ENCODE results near the gene RPL18.
"Not testable (repeated sequence)": the region's sequence is repeated elsewhere in the genome, so short reads cannot be mapped to it uniquely, and the experiment has no call there.

The RPL18 gene

DNA sequence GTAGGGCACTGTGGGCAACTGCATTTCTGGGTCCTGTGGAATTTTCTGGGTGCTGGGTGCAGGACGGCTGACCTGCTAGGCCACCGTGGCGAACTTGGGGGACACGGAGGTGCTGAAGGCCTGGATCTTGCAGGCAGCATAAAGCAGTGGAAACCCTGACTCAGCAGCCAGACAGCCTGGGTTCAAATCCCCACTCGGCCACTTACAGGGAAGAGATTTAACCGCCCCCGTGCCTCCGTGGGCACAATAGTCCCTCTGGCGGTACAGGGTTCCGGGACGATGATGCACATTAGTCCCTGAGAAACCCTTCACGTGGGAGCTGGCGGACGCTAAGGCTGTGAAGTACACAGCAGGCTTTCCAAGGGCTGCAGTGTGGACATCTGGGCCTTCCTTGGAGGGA lies 7.1 kb downstream of the RPL18 start:
- DNase-seq, result no peak

DNA sequence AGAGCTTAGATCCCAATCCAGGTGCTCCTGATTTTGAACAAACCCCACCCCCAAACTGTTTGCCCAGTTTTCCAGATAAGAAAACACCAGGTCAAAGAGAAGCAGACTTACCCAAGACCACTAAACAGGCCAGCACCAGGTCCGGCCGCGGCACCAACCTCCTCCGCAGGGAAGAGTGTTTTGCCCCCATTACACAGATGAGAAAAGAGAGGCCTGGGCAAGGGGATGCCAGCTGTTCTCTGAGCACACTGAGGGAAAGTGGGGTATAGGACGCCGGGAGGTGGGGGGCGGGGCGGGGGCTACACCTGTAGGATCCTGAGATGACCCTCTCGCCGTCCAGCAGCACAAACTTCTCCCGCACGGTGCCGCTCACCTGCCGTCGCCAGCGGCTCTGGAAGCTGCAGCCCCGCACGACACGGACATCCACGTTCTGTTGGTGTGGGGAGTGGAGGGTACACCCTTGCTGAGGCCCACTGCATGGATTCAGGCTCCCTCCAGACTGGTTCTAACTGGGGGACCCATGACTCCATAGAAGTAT lies 9.3 kb downstream of the RPL18 start:
- DNase-seq, result no peak

DNA sequence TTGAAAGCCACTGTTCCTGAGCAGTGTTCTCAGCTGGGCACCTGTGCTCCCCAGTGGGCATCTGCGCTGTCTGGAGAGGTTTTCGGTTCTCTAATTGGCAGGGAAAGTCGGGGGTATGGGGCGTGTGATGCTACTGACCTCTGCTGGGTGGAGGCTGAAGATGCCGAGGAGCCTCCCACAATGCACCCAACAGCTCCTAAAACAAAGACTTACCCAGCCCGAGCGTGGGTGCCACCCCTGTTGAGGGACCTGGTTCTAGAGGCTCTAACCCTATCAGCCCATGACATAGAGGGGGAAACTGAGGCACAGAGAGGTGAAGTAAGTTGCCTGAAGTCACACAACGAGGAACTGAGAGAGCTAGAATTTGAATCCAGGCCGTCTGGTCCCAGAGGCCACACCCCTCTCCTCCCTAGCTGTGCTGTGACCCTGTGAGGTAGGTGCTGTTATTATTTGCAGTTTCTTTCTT lies 10.1 kb downstream of the RPL18 start:
- peak; percentile 91 for DNase-seq

DNA sequence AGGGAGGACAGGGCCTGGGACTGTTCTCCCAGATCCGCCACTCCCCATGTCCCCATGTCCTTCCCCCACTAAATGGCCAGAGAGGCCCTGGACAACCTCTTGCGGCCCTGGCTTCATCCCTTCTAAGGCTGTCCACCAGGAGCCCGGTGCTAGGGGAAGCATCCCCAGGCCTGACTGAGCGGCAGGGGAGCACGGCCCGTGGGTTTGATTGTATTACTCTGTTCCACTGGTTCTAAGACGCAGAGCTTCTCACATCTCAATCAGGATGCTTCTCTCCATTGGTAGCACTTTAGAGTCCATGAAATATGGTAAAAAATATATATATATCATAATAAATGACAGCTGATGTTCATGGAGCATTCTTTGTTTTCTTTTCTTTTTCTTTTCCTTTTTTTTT lies 11.6 kb downstream of the RPL18 start:
- DNase-seq, result no peak

DNA sequence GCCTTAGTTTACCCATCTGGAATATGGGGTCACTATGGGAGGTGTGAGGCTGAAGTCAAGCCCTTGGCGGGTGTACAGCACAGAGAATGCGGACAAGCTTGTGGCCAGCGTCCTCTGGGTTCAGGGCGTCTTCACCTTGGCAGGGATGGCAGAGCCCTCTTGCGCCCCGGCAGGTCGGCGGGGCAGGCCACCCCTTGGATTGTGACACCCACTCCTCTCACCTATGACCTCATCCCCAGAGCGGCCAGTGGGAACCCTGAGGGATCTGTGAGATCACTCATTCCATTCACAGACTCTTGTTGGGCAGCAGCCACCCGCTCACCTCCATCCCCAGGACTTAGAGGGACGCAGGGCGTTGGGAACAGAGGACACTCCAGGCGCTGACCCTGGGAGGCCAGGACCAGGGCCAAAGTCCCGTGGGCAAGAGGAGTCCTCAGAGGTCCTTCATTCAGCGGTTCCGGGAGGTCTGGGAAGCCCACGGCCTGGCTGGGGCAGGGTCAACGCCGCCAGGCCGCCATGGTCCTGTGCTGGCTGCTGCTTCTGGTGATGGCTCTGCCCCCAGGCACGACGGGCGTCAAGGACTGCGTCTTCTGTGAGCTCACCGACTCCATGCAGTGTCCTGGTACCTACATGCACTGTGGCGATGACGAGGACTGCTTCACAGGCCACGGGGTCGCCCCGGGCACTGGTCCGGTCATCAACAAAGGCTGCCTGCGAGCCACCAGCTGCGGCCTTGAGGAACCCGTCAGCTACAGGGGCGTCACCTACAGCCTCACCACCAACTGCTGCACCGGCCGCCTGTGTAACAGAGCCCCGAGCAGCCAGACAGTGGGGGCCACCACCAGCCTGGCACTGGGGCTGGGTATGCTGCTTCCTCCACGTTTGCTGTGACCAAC lies 12.3 kb downstream of the RPL18 start, which contains the start of gene SPACA4:
TSS of gene SPACA4 (plus strand) at position 280 of the 896 bp plus-strand sequence. CDS start at position 517, 237 bp downstream.
- DNase-seq, result no peak

DNA sequence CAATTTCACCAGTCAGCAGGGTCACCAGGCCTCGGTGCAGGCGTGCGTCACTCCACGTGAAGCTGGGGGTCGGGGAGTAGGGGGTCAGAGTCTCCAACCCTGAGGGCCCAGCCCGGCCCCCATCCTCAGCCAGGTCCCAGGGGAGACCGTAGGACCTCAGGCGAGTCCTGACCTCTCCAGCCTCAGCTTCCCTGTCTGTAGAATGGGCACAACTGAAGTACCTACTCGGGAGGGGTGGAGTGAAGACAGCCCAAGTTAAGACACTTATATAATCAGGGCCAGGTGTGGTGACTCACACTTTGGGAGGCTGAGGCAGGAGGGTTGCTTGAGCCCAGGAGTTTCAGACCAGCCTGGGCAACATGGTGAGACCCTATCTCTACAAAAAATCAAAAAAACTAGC lies 15.1 kb downstream of the RPL18 start:
- DNase-seq, result no peak

DNA sequence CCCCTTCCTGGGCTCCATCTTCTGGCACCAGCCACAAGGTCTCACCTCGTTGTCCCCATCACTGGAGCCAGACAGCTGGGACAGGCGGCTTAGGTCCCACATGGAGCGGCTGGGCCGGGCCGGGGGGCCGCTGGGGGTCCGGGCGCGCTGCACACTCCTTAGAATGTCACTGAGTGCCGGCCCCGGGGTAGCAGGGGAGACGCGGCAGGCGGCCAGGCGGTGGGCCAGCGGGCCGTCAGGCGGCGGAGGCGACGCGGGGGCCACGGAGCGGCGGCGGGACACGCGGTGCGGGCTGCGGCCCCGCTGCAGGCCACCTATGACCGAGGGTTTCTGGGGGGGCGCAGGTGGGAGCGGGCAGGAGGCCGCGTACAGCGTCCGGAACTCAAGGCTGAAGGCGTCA lies 15.5 kb downstream of the RPL18 start:
- DNase-seq, result no peak

DNA sequence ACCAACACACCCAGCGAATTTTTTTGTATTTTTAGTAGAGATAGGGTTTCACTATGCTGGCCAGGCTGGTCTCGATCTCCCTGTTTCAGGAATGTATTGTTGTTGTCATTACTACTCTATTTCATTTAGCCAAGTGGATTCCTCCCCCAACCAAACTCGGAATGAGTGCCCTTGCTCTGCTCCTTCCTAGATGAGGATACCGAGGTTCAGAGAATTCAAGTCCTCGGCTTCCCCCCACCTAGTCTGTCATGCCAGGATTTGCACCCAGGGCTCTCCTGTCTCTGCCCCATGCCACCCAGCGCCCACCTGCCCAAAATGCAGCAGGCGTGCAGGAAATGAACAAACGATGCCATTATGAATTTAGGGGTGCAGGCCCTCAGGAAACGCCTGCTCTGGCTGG lies 16.0 kb downstream of the RPL18 start:
- no peak for DNase-seq

DNA sequence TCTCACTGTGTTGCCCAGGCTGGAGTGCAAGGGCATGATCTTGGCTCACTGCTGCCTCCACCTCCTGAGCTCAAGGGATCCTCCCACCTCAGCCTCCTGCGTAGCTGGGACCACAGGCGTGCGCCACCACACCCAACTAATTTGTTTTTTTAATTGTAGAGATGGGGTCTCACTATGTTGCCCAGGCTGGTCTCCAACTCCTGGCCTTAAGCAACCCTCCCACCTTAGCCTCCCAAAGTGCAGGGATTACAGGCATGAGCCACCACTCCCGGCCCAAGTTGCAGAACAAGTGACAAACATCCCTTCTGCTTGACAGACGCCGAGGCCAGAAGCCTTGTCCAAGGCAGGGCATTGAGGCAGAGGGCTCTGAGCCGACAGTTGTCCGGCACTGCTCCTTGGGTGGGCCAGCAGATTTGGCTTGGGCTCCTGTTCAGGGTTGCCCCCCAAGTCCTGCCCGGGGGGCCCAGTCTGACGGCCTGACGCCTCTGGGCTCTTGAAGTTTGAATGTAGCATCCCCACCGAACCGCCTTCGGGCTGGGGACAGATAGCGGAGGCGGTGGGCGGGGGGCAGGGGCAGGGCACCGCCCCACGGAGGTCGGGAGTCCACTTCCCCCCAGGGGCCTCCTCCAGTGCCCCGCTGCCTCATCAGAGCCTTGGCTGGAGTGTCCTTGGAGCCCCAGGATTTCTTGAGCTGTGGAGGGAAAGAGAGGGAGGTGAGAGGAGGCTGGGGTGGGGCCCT lies 18.1 kb downstream of the RPL18 start:
- DNase-seq, result no peak

DNA sequence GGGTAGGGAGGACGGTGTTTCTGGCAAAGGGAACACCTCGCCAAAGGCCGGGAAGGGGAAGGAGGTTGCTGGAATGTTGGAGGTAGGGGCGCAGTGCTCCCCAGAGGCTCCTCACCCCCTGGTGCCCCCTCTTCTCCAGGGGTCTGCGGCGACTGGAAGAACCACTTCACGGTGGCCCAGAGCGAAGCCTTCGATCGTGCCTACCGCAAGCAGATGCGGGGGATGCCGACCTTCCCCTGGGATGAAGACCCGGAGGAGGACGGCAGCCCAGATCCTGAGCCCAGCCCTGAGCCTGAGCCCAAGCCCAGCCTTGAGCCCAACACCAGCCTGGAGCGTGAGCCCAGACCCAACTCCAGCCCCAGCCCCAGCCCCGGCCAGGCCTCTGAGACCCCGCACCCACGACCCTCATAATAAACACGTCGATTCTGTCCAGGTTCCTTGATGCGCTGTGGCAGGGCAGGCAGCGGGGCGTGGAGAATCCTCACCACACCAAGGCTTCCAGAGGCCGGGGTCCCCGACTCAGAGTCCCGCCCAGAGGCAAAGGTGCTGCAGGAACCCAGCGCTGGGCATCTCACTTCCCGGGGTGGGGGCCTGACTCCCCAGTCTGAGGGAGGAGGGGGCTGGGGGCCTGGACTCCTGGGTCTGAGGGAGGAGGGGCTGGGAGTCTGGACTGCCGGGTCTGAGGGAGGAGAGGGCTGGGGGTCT lies 19.8 kb downstream of the RPL18 start:
- no peak for DNase-seq

DNA sequence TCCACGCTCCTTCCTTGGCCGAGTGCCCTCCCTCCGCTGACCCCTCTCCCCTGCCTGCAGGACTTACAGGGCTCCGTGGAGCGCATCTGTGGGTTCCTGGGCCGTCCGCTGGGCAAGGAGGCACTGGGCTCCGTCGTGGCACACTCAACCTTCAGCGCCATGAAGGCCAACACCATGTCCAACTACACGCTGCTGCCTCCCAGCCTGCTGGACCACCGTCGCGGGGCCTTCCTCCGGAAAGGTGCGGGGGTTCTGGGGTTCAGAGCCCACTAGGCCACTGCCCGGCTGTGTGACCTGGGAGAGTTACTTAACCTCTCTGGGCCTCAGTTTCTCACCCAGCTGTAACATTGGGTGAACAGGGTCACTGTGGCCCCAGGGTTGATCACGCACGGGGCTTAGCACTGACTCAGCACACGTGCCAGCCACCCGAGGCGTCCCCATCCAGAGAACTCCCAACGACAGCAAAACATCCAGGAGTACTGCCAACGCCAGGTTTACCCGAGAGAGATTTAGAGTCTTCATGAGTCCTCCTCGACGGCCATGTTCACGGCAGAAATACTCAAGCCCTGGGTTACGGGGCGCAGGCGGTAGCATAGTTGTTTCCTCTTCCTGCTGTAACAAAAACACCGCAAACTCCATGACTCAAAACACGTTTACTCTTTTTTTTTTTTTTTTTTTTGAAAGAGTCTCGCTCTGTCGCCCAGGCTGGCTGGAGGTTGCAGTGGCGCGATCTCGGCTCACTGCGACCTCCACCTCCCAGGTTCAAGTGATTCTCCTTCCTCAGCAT lies 22.1 kb downstream of the RPL18 start:
- no peak for DNase-seq

DNA sequence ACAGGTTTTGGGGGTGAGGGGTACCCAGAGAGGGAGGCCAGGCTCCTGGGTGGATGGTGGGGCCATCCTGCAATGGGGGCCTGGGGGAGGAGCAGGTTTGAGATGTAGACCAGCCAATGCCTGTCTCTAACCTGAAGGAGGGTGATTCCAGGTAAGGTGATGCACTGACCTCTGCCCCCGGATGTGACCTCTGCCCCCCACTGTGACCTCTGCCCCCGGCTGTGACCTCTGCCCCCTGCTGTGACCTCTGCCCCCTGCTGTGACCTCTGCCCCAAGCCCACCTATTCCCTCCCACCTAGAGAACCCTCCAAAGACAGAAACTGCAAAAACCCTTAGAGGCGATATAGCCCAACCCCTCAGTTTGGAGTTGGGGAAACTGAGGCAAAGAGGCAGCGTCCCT lies 22.7 kb downstream of the RPL18 start:
- DNase-seq, result no peak

DNA sequence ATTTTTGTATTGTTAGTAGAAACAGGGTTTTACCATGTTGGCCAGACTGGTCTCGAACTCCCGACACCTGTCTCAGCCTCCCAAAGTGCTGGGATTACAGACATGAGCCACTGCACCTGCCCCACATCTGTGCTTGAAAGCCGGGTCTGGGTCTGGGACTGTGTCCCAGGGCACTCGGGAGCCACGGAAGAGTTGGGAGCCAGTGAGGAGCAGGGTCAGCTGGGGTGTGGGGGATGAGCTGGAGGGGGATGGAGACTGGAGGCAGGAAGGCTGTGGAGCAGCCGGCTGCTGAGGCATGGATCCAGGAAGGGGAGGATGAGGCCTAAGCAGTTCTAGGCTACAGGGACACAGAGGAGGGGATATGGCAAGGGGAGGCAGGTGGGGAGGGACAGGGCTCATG lies 23.1 kb downstream of the RPL18 start:
- no peak for DNase-seq

DNA sequence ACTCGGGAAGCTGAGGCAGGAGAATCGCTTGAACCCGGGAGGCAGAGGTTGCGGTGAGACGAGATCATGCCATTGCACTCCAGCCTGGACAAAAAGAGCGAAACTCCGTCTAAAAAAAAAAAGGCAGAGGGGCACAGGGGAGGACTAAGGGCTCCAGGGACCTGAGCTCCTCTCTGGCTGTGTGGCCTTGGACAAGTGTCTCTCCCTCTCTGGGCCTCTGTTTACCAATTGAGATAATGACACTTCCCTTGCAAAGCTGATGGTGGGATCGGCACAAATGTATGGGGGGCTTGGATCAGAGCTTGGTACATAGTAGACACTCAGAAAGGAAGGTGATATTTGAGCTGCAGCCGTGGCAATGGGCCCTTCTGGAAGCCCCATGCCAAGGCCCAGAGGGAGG lies 23.8 kb downstream of the RPL18 start:
- no peak for DNase-seq

DNA sequence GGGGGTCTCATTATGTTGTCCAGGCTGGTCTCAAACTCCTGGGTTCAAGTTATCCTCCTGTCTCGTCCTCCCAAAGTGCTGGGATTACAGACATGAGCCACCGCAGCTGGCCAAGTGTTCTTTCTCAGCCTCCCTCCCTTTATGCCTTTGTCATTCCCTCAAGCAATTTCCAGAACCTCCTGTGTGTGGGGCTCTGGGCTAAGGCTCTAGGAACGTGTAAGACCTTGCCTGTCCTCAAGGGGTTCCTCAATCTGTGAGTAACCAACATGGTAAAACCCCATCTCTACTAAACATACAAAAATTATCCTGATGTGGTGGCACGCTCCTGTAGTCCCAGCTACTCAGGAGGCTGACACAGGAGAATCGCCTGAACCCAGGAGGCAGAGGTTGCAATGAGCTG lies 28.0 kb downstream of the RPL18 start:
- DNase-seq, result no peak

DNA sequence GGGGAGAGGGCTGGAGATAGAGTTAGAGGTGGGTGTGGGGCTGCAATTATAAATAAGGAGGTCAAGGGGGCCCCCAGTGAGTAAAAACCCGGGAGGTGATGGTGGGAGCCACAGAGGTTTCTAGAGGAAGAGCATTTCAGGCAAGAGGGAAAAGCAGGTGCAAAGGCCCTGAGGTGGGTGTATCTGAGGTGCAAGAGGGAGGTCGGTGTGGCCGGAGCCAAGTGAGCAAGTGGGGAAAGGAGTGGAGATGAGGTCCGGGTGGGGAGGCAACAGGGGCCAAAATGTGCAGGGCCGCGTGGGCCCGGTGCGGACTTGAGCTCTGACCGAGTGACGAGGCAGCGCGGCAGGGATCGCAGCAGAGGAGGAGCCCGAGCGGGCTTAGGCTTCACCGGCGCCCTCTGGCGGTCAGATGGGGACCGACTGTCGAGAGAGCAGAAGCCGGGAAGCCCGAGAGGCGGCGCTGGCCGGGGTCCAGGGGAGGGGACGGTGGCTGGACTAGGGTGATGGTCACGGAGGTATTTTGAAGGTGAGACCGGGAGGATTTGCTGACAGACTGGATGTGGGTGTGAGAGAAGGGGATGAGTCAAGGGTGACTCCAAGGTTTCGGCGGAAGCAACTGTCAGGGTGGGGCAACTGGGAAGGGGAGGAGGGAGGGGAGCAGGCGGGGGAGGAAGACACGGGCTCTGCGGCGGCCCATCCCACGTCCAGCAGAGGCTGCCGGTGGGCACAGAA lies 30.1 kb downstream of the RPL18 start:
- DNase-seq, result peak; percentile 64

DNA sequence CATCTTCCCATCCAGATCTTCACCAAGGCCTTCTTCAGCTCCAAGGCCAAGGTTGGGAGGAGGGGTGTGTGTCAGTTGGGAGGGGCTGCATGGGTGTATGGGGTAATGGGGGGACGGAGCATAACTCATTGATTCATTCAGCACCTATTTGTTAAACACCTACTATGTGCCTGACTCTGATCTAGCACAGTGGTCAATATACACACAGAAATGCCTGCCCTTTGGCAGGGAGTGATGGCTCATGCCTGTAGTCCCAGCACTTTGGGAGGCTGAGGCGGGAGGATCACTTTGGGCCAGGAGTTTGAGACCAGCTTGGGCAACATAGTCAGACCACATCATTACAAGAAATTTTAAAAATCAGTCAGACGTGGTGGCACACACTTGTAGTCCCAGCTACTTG lies 31.6 kb downstream of the RPL18 start:
- no peak for DNase-seq

DNA sequence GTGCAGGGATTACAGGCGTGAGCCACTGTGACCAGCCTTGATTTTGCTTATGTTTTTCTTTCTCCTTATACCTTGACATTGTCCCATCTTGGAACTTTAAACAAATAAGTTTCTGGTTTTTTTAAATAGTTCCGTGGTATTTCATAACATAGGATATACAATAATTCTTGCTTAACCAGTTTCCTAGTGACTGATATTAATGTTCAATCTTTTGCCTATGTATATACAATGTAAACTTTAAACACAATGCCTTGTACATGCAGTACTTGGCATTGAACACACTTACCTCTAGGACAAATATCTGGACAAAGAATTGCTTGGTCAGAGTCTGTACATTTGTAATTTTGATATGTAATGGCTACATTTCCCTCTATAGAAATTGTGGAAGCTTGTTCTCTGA lies 36.8 kb downstream of the RPL18 start:
- DNase-seq, result no peak

DNA sequence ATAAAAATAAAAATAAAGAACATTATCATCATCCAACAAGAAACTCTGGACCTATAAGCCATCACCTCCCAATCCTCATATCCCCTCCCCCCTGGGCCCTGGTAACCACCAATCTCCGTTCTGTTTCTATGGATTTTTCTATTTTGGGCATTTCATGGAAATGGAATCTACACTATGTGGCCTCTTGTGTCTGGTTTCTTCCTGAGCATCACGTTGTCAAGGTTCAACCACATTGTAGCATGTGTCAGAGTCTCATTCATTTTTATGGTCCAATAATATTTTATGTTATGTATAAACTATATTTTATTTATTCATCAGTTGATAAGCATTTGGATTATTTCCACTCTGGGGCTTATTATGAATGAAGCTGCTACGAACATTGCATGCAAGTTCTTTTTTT lies 40.1 kb downstream of the RPL18 start:
- no peak for DNase-seq

DNA sequence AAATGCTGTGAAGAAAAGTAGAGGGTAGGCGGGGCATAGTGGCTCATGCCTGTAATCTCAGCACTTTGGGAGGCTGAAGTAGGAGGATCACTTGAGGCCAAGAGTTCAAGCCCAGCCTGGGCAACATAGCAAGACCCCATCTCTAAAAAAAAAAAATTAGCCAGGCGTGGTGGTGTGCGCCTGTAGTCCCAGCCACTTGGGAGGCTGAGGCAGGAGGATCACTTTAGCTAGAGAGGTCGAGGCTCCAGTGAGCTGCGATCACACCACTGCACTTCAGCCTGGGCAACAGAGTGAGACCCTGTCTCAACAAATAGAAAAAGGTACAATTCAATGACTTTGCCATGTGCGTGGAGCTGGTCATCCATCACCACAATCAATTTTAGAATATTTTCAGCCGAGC lies 41.1 kb downstream of the RPL18 start:
- not testable (repeated sequence) for DNase-seq

DNA sequence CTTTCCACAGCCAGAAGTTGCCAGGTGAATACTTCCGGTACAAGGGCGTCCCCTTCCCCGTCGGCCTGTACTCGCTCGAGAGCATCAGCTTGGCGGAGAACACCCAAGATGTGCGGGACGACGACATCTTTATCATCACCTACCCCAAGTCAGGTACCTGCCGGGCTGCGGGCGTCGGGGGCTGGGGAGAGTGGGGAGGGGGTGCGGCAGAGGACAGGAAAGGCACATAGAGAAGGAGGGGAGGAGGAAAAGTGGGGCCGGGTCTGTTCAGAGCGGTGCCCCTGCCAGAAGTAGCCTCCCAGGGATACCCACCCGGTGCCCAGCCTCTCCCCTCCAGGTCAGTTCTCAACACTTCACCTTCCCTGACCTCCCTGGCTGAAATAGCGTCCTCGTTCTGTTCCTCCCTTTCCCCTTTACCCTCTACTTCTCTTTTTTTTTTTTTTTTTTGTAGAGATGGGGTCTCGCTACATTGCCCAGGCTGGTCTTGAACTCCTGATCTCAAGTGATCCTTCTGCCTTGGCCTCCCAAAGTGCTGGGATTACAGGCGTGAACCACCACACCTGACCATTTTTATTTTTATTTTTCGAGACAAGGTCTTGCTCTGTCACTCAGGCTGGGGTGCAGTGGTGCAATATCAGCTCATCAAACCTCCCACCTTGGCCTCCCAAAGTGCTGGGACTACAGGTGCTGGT lies 42.9 kb downstream of the RPL18 start:
- no peak for DNase-seq
